Placental pericyte (primary cell): ENCODE measurements around the gene HES4. TPM values are rescaled to one million over a fixed set of nuclear protein-coding genes. Genes with fewer than 3 reads are reported as not detected.

ENCODE experiments used
- small RNA-seq: library from RNA; depleted of rRNA; stranded (forward); fragments of <200 nt; gene quantifications from one replicate; pipeline ENCODE3, GENCODE V24; 2012; ENCODE audit warnings: low replicate concordance
- total RNA-seq: library from RNA; depleted of rRNA; stranded (reverse); fragments of >200 nt; gene quantifications from 2 replicates; pipeline ENCODE4 v1.2.3, GENCODE V29; 2012

The HES4 gene
- 4.2 and 16.8 TPM in 2 replicates for total RNA-seq

GRCh38 chr1:999725-1000356 is at the start of gene HES4:
Gene HES4 (minus strand): TSS chr1:1000097. CDS start chr1:999973, 124 bp downstream.

GRCh38 chr1:1020000-1020404 is 20.1 kb upstream of the HES4 start, which contains the start of gene AGRN:
Gene AGRN (plus strand): TSS chr1:1020120. CDS start chr1:1020173, 53 bp downstream.

GRCh38 chr1:1013105-1013921 is 13.4 kb upstream of the HES4 start, which contains the start of gene ISG15:
Gene ISG15 (plus strand): TSS chr1:1013497. CDS start chr1:1013574, 77 bp downstream.

GRCh38 chr1:981955-982558 is 17.8 kb downstream of the HES4 start, which contains the start of gene PERM1:
Gene PERM1 (minus strand): TSS chr1:982093. CDS start chr1:981029, 1,064 bp downstream.

GRCh38 chr1:966135-966703 is 33.7 kb downstream of the HES4 start, which contains the start of gene PLEKHN1:
Gene PLEKHN1 (plus strand): TSS chr1:966482. CDS start chr1:966532, 50 bp downstream.

GRCh38 chr1:960363-961131 is 39.4 kb downstream of the HES4 start, which contains the start of gene KLHL17:
Gene KLHL17 (plus strand): TSS chr1:960584. CDS start chr1:960694, 110 bp downstream.

GRCh38 chr1:958823-959730 is 40.8 kb downstream of the HES4 start, which contains the start of gene NOC2L:
Gene NOC2L (minus strand): TSS chr1:959256. CDS start chr1:959240, 16 bp downstream.

Small RNAs within 50 kb of the gene (small RNA-seq; reads per million reads assigned to genes)
- not detected for gene AL645608.3

Other genes starting within 250 kb of the HES4 start
- 1.1 and 2.9 TPM in 2 replicates for gene SAMD11, start 76.2 kb downstream of the HES4 start, total RNA-seq
- gene NOC2L, start 40.8 kb downstream of the HES4 start, total RNA-seq, result 72.9 and 162 TPM in 2 replicates
- gene KLHL17, start 39.5 kb downstream of the HES4 start, total RNA-seq, result 10.1 and 22.9 TPM in 2 replicates
- gene PLEKHN1, start 33.6 kb downstream of the HES4 start, total RNA-seq, result 0.66 and 4.9 TPM in 2 replicates
- not detected in 2 replicates for gene PERM1, start 18.0 kb downstream of the HES4 start, total RNA-seq
- gene ISG15, start 13.4 kb upstream of the HES4 start, total RNA-seq, result 106 and 138 TPM in 2 replicates
- gene AGRN, start 20.0 kb upstream of the HES4 start, total RNA-seq, result 104 and 155 TPM in 2 replicates
- gene RNF223, start 74.2 kb upstream of the HES4 start, total RNA-seq, result not detected in 2 replicates
- gene C1orf159, start 116.0 kb upstream of the HES4 start, total RNA-seq, result 9.0 and 24.8 TPM in 2 replicates
- not detected in 2 replicates for gene TTLL10, start 173.8 kb upstream of the HES4 start, total RNA-seq
- not detected in 2 replicates for gene TNFRSF18, start 206.5 kb upstream of the HES4 start, total RNA-seq
- not detected in 2 replicates for gene TNFRSF4, start 214.1 kb upstream of the HES4 start, total RNA-seq
- 104 and 223 TPM in 2 replicates for gene SDF4, start 231.9 kb upstream of the HES4 start, total RNA-seq
- gene B3GALT6, start 232.1 kb upstream of the HES4 start, total RNA-seq, result 34.4 and 38.5 TPM in 2 replicates
- gene C1QTNF12, start 246.6 kb upstream of the HES4 start, total RNA-seq, result 0.44 and 1.3 TPM in 2 replicates